NCI-H2227 treated with DMSO at 0.1 percent for 48 hours (cell line): ENCODE measurements around the gene LRRK1.

Experiments
- DNase-seq: peaks from one replicate; lab custom pipeline; 2025; lab: John Stamatoyannopoulos, UW

Gene LRRK1

GRCh38 chr15:100890850-100891249, 28.3 kb upstream of the LRRK1 start:
- no peak for DNase-seq

DNA sequence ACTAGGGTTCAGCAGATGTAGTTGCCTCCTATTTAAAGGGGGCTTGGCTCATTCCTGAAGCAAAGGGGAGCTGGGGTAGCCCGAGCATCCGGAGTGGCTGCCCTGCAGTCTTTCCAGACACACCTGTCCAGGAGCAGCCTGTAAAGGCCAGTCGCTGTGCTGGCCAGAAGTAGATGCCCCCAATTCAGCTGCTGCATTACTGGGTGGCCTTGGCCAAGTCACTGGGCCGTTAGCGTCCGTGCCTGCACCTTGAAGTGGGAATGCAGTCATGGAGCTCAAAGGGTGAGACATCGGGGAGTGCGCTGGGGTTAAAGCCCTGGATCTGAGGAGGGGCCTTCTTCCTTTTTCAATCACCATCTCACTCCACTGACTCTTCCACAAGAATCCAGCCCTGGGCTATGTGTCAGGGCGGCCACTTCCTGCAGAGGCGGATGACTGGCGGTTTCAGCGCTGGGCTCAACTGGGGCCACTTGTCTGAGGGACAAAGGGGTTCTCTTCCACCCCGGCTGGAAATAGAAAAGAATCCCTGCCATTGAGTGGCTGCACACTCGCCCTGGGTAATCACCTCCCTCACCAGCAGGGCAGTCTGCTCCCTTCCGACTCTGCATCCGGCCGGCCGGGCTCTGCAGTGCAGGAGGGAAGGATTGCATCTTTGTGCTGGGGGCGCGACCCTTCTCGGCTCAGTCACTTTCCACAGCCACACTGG, 27.7 kb upstream of the LRRK1 start:
- no peak for DNase-seq

GRCh38 chr15:100892013-100892355, 27.2 kb upstream of the LRRK1 start:
- no peak for DNase-seq

- no peak for DNase-seq
Observed at GRCh38 chr15:100893261-100893963, 25.7 kb upstream of the LRRK1 start.

DNA sequence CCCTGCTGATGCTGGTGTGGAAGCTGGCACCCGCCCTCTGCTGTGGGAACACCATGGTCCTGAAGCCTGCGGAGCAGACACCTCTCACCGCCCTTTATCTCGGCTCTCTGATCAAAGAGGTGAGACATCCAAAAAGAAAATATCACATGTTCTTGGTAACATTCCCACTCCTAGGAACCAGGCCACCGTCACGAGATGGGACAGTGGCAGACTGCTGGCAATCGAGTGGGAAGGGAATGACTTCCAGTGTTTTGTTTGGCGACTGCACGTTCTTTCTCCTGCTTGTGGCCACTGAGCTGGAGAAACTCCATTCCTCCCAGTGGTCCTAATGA, 25.2 kb upstream of the LRRK1 start:
- no peak for DNase-seq

- no peak for DNase-seq
Observed at GRCh38 chr15:100895721-100896120, 23.4 kb upstream of the LRRK1 start.

- DNase-seq, result no peak
Observed at GRCh38 chr15:100897221-100898151, 21.7 kb upstream of the LRRK1 start.

GRCh38 chr15:100898152-100898490, 21.0 kb upstream of the LRRK1 start:
- no peak for DNase-seq

GRCh38 chr15:100898661-100899462, 20.3 kb upstream of the LRRK1 start:
- no peak for DNase-seq

GRCh38 chr15:100899601-100900000, 19.6 kb upstream of the LRRK1 start:
- DNase-seq, result no peak

- no peak for DNase-seq
Observed at GRCh38 chr15:100900136-100900794, 18.9 kb upstream of the LRRK1 start.

DNA sequence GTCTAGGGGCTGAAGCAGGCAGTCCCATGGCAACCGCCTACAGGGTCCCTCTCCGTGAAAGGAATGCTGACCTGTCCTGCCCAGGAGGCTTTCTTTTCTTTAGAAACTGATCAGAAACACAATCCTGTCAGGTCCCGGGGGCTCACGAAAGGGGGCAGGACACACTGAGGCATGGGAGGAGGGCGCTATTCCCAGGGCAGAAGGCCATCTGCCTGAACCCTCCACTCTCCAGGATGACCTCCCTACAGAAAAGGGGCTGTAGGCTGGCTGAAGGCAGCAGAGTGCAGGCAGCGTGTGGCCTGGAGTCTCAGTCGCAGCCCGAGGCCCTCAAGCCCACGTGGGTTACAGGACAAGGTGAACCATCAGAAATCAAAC, 18.4 kb upstream of the LRRK1 start:
- no peak for DNase-seq

- no peak for DNase-seq
Observed at GRCh38 chr15:100901296-100901695, 17.9 kb upstream of the LRRK1 start.

- DNase-seq, result no peak
Observed at GRCh38 chr15:100901702-100902435, 17.3 kb upstream of the LRRK1 start.

DNA sequence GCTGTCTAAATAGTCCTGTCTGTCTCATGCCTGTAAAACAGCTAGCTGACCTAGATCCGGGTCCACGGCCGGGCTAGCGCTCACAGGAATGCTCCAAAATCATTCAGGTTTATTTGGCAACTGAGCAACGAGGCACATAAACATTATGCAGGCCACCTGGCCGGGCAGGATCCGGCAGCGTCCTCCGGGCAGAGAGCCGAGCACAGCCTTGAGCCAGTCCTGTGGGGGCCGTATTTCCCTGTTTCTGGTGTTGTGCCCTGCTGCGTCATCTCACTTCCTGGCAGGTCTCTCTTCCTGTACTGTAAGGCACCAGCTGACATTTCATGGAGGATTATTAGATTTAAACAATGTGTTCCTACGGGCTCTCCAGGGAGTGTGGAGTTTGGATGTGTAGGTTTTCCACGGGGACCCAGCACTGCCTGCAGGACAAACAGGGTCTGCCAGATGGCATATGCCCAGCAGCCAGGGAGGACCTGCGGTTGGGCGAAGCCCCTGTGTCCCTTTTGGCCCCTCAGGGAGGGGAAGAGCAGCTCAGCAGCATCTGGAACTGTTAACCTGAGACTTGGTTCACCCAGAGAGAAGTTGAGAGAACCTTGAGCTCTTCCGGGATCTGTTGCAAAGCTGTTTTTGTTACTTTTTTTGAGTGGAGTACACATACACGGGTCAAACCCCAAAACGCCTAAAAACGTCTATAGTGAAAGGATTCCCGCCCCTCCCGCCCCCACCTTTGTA, 16.6 kb upstream of the LRRK1 start:
- DNase-seq, result no peak

DNA sequence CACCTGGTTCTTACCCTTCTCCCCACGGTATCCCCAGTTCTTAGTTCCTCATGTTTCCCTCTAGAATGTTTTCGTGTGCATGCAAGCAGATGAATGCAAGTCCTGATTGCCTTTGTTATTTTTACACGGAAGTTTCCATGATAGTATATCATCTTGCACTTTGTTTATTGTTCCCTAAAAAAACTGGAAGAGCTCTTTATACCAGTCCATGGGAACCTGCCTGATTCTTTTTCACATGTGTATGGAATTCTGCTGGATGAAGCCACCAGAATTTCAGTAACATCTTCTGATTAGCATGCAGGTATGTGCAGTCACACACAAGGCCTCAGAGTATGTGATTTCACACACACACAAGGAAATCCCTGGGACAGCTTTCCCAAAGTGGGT, 16.0 kb upstream of the LRRK1 start:
- DNase-seq, result no peak

GRCh38 chr15:100905850-100906249, 13.3 kb upstream of the LRRK1 start:
- no peak for DNase-seq

DNA sequence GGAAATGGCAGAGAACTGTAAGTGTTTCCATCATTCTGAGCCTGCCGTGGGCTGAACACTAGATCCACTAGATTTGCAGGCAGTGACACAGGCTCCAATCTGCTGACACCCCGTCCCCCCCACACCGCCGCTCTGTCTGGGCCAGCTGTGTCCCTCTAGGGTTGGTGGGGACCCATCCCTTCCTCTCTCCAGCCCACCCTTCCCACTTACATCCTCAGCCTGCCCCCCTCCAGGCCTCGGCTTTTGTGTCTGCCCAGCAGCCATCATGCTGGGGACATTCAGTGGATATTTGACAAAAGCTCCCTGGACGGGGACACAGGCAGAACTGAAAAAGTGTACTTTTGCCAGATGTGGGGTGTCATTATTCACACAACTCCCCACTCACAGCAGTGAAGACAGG, 10.7 kb upstream of the LRRK1 start:
- DNase-seq, result no peak

DNA sequence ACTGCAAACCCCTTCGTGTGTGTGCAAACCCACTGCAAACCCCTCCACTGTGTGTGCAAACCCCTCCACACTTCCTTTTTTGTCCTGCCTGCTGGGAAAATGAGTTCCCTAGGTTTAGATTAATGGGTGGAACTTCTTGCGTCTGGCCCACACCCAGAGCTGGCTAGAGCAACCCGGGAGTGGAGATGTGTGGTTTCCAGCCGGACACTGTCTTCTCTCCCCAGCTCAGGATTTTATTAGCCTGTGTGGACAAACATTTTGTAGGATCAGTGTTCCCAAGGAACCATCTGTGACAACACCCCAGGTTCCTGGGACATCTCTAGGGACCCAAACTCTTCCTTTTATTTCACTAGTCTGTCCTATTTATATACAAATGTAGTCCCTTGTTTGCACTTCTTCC, 9.6 kb upstream of the LRRK1 start:
- no peak for DNase-seq
